ENCODE data around the gene MSI2.

The MSI2 gene

DNA sequence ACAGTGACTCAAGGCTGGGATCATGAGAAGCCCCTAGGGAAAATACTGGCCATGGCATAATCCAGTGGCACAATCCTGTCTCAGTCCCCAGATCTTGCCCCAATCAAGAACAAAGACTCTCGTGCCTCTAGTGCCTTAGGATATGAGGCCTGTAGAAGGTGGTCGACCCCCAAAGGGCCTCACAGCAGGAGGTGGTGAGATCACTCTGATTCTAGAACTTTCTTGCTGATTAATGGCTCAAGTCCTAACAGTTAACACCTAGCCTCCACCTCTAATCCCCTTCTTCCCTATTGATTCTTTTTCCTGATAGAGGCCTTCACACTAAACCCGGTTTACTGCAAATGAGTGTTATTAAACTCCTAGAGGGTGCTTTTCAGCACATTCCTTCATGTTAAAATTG lies 312.0 kb downstream of the MSI2 start:
- DNase-seq: no peak

DNA sequence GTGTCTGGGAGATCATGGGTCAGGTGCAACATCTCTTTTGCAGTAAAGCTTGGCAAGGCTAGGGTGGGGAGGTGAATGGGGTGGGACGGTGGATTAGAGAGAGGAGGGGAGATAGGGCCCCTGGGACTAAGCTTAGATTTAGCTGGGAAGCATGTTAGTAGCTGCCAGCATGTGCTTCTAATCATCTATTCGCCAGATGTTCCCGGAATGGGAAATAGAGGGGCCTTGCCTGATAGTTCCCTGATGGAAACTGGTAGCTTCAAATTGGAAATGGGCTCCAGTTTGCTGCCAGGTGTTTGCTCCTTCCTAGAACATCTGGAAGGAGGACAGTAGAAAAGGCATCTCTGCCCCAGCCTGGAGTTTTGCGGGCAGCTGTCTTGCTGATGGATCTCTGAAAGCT lies 312.7 kb downstream of the MSI2 start:
- DNase-seq: no peak

DNA sequence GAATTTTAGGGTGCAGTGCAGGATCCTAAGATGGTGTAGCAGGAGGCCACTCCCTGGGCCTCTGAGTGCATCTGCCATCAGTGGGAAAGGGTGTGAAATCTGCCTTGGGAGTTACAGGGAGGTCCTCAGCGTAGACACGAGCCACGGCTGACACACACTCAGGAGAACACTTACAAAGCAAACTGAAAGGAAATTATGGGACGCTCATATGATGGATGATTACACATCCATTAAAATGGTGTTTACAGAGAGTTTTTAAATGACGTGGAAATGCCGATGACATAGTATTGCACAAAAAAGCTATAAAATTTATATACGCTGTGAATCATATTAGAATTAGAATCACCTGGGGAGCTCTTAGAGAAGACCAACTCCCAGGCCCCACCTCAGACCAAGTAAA lies 313.5 kb downstream of the MSI2 start:
- no peak for DNase-seq

DNA sequence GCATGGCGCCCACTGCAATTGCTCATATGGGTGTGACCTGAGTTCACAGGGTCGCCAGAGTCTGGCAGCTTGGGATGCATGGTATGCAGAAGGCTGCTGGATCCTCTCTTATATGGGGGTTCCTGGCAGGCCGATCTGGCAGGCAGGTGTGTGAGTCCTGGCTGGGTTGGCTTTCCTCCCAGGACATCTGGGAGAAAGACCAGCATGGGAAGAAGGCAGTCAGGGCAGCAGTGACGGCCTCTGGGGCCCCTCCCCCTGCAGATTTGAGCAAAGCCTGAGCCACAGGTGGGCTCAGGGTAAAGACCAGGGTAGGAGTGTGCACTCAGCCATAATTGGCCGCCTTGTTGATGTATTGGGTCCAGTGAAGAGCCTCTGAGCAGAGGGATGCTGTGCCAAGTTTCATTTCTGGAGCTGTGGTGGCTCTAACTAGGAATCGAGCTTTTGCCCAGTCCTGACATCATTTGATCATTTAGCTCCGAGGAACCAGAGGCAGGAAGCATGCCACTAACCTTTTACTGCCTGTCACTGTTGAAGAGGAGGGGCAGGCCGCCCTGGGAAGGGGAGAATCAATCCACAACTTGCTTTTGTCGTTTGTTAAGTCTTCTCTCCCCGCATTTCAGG lies 314.5 kb downstream of the MSI2 start:
- DNase-seq: no peak

DNA sequence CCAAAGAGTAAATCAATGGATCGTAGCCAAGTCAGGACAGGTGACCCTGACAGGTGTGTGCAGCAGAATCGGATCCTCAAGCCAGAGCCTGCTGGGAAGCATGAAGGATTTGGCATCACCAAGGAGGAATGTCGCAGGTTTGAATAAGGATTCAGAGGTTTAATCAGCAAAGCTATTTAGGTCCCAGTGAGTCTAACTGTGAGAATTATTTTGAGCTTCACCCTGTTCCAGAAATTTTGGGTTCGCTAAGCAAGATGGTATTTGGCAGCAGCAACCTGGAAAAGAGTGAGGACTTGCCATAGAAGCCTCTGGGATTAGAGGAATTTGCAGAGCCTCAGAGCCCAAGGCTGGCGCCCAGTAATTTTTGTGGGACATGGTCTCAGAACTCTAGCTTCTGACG lies 315.7 kb downstream of the MSI2 start:
- DNase-seq: no peak

DNA sequence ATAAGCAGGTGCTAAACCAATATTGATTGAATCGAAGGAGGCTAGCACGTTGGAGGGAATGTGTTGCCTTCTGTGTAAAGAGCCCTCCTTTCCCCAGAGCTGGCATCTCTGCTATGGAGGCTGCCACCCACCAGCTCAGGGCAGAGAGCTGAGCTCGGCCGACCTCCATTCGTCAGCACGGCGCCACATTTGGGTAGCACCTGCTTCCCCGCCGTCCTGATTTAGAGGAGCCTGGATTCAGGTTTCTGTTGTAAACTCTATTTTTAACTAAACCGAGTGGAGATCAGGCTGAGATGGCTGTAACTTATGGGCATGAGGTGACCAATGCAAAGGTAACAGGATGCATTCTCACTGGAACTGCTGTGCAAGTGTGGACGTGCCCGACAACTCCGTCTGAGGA lies 316.3 kb downstream of the MSI2 start:
- no peak for DNase-seq

DNA sequence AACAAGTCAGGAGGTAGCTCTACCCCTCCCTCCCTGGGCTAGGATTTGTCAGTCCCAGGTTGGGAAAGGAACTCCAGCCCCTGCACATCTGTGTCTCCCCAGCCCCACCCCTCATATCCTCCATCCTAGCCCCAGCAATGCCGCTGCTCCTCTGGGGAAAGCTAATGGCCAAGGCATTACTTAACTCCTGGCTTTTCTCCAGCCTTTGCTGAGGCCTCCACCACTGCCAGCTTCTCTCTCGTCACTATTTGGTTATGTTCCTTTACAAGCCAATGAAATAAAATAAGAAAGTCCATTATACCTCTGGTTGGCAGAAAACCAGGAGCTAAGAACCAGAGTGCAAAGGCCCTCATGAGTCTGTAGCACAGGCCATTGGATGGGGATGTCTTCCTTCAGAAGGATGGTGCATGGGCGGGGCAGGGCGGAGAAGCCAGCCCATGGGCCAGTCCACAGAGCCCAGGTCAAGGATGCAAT lies 317.8 kb downstream of the MSI2 start:
- no peak for DNase-seq

DNA sequence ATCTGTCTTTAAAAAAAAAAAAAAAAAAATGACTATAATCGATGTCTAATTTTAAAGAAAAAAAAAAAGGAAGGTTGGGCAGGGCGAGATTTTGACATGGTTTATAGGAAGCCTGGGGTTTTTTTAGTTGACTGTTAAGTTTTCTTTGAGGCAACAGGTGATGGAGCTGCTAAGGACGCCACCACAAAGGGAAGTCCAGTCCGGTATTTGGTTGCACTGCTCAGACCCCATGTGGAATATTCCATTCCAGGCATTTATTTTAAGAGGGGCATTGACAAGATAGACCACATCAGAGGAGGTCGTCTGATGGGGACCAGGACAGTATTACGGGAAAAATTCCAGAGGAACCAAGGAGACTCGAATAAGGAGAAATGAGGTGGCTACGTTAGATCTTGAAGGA lies 320.4 kb downstream of the MSI2 start:
- no peak for DNase-seq

DNA sequence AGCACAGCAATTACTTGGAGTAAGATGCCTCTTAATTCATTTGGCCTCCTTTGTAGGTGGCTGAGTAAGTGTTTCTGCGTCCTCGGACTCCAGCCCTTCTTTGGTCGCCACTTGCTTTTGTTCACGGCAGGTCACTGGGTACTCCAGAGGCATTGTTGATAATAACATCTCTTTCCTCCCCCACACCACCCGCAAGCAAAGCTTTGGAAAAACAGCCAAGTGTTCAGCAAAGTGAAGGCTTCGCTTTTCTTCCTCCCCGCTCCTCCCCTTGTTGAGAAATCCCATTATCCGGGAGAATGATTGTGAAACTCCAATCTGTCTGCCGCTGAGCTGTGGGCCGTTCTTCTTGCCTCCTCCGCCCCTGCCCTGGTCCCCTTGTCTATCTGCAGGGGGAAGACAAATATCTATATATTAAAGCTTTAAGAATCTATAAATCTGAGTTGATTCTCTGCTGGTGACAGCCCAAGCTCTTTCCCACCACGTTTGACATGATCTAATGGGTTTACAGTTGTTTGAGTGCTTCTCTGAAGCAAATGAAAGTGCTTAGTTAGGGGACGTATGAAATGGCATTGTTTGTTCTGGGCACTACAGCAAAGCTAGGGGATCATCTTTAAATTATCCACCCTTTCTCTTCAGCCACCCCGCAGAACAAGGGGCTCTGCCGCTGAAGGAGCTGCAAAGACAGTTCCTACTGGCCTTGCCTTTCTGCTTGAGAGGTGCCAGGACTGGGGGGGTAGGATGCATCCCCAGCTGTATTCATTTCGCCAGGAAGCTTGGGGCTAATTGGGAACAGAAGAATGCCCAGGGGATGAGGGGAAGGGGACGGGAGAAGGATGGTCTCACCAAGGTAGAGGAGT lies 321.7 kb downstream of the MSI2 start:
- DNase-seq: no peak

DNA sequence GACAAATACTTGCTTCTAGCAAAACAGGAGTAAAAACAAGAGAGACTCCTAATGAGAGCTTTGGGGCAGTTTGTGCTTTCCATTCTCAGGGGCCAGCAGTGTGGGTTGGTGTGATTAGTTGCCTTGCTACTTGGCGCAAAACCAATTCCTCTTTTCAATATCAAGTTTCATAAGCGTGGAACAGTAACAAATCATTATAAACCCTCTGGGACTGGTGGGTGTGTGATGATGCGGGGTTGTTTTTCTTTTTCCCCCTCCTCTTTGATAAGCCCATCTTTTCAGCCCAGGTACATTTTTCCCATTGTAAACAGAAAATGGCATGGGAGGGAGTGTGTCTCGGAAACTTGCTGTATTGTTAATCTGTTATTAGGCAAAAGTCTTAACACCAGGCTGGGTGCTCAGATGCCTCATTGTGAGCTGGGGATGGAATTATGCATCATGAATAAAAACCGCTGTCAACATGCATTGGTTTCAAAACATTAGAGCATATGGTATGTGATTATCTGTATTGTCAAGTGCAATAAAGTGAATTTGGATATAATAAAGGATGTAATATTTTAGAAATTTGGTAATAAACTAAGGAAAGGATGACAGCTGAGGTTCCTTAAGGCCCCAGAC lies 322.4 kb downstream of the MSI2 start:
- DNase-seq: no peak

DNA sequence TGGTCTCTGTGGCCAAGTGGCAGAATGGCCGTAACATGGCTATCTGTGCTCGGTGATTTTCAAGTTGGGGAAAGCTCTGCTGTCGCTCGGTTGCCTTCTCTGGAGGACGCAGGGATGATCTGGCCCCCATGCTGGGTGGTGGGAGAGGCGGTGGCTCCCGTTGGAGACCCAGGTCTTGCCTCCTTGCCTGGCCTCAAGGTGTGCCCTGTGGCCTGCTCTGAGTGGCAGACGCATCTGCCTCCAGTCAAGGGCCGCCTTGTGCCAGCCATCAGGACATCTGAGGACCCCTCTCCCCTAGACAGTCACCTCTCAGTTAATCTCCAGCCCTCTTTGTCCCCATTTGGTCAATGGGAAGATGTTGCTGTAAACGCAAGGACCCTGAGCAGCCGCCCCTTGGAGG lies 322.9 kb downstream of the MSI2 start:
- no peak for DNase-seq

DNA sequence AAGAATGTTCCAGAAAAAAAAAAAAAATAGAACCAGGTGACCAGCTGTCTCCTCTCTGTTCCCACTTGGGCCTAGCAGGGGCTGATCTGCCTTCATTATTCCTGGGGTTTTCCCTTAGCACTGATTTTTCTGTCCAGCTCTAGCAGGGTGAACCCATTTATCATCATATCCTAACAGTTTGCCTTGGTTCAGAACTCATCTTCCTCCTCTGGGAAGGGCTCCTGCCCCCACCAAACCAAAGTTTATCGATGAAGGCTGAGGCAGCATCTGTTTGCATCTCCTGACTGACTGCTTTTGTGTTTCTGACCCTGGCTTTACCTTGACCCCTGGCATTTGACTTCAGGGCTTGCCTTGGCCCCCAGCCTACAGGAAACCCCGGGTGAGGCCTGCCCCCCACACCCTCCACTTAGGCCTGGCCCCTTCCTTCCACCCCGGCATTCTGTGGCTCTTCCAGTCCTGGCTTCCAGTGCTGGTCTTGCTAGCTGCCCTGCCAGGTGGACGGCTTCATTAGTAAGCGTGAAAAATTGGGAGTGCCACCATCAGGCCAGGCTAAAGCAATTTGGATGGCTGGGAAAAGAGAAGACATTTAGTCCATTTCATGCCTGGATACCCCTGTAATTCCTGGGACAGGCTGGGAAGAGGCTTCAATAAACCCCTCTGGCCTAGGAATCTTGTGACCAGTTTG lies 323.9 kb downstream of the MSI2 start:
- no peak for DNase-seq

DNA sequence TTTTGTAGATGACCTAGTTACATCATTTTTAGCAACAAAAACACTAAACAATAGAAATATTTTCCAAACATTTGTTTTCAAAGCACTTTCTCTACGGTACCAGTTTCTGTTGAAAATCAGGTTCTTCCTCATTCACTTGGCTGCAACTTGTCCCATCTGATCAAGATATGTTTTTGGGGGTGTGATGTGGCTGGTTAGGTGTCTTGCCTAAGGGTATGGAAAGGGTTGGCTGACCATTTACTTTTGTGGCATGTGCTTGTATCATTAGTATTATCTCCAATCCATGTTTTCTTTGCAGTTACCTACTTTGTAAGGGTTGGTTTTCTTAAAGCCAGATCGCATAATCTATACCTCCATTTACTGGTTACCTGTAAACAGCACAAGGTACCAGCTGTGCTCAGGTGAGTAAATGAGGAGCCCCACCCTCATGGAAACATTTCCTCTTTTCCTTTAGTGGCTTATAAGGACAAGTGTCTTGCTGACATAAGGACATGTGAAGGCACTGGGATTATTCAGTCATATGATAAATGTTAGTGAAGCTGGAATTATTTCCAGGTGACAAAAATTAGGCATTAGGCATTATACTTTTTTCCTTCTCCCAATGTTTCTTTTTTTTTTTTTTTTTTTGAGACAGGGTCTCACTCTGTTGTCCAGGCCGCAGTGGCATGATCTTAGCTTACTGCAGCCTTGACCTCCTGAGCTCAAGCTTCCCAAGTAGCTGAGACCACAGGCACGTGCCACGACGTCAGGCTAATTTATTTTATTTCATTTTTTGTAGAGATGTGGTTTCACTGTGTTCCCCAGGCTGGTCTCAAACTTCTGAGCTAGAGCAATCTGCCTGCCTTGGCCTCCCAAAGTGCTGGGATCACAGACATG lies 326.8 kb downstream of the MSI2 start:
- no peak for DNase-seq

DNA sequence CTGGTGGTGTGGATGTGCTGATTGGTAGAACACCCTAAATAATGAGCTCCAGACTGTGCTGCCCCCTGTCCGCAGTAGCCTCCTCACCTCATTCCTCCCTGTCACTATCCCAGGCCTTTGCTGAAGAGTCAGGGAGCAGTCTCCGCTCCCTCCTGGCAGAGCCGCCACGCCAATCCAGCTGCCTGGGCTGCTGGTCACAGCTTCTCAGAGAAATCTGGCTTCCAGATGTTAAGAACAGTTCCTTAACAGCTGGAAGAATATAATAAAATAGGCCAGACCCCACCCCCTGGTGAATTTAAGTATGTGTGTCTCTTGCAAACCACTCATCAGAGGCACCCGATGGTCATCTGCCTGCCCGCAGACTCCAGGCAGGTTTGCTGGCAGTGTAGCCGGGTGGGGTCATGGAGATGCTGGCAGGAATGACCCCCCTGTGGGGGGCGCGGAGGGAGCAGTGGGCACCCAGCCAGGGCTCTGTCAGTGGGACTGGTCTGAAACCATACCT lies 327.8 kb downstream of the MSI2 start:
- no peak for DNase-seq

DNA sequence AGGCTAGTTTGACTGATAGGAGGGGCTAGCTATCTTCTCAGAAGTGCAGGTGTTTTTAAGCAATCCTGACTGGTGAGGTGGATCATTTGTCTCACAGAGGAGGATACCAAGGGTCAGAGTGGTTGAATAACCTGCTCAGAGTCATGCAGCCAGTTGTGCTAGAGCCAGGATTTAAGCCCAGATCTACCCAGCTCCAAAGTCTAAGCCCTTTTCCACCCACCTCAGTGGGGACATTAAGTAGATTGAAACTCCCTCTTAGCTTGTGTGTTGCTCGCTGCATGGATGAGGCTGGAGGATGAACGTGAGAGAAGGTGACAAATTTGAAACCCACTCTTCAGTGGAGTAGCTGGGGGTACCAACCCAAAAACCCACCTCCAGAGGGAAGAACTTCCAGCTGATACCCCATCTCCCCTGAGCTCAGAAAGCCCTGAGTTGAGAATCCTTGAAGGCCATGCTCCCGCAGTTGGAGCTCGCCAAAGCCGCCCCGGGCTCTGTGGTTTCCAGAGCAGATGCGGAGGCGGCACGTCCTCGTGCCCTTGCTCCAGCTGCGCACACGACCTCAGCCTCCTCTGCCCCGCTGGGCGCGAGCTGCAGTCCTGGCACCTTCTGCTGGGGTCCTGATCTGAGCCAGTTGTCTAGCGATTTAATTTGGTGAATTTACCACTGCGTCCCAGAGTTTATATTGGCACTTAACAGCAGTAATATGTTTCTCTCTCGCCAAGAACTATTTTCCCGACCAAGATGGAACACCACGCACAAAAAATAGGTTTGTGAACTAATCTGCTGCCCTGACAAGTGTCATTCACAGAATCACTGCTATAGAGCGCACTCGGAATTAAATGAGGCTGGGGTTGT lies 329.2 kb downstream of the MSI2 start:
- no peak for DNase-seq

DNA sequence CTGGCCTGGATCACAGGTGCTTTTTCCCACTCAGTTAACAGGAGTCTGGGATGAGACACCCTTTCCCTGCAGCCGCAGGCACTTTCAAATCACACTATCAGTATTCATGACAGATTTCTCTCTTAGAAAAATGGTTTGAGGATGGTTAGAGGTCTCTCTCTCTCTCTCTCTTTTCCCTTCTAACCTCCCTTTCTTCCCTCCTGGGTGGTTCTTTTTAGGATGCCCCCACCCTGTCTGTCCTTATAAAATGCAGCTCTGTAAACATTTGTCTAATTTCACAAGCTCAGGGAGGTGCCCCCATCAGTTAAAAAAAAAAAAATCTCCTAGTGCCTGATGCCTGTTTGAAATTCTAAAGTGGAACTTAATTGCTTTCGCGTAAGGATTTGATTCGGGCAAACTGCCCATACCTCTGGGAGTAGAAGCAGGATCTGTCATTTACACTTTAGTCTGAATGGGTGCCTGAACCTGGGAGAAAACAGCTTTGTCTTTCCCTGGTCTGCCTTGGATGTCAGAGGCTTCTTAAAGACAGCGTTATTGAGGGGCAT lies 329.9 kb downstream of the MSI2 start:
- no peak for DNase-seq

DNA sequence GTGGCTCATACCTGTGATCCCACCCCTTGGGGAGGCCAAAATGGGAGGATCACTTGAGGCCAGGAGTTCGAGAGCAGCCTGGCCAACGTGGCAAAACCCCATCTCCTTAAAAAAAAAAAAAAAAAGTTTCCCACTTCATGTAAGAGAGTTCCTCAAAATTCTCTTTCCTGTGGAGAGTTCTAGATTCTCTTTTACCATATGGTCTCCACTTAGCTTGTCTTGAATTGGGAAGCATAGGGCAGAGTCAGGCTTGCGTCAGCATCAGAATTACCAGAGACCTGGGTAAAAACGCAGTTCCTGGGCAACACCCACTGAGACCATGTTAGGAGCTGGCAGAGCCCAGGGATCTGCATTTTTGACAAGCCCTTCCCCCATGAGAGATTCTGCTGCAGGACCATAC lies 330.4 kb downstream of the MSI2 start:
- DNase-seq: no peak

DNA sequence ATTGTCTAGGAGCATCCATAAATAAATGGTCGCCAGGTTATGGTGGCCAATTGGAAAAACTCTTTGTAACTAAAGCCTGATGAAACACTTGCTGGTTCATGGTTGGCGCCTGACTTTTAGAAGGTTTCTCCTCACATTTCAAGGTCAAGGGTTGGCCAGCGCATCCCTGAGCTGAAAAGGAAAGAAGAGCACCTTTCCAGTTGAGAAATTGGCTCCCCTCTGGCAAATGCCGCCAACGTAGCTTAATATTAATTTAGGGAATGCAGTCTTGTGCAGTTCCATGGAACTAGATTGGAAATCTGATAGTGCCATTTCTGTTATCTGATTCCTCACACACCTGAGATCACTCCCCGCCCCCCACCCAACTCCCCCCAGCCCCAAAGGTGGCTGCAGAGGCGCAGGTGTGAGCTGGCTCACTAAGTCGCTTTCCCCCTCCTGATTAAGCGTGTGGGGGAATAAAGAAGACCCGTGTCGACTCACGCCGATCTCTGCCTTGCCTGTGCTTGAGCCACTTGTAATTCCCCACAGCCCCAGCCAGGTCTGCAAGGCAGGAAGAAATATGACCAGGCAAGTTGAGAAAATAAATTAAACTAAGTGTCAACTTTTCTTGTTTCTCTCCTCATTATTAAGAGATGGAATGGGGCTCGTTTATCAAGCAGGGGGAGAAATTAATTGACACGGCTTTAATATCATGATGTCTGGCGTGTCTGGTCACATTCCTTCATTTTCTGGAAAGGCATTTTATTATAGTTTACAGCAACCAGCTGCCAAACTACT lies 331.1 kb downstream of the MSI2 start:
- DNase-seq: no peak

DNA sequence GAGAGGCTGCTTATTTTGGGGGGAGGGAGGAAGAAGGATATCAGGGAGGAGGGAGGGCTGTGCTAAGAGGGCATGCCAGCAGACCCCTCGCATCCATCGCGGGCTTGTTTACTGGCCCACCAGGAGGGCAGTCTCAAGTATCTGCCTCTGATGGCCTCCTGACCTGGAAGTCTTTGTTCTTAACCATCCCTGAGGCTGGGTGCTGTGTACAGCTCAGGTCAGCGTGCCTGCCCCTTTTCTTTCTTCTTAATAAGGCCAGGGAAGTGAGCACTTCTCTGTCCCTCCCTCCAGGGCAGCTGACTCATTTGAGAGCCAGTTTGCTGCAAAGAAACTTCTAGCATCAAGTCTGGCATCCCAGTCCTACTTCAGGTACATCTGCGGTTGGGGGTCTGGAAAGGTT lies 331.8 kb downstream of the MSI2 start:
- DNase-seq: no peak
